Smooth muscle cell (in vitro differentiated cells): Measurements from ENCODE around the gene OSBPL3. TPM values are rescaled to one million over a fixed set of nuclear protein-coding genes. Genes with fewer than 3 reads are reported as not detected.

ENCODE experiments used
- DNase-seq: peaks from one replicate; lab custom pipeline; 2025; ENCODE audit not compliant: unreplicated experiment; lab: John Stamatoyannopoulos, UW
- H2AFZ ChIP-seq: fragments of 200-600 bp; sonication (generic); 2 replicates; pipeline ENCODE4 v1.6.0; 2016; ENCODE audit warnings: antibody characterized with exemption, low read depth, mild to moderate bottlenecking
- H3F3A ChIP-seq: fragments of 200-600 bp; sonication (generic); 2 replicates; pipeline ENCODE4 v1.6.0; 2017; ENCODE audit warnings: antibody characterized with exemption, low read depth
- H3K27ac ChIP-seq: fragments of 200-600 bp; sonication (generic); 2 replicates; pipeline ENCODE4 v1.5.1; 2016; ENCODE audit warnings: low read depth, mild to moderate bottlenecking
- H3K27me3 ChIP-seq: fragments of 200-600 bp; sonication (generic); 2 replicates; pipeline ENCODE4 v1.6.1; 2016; ENCODE audit warnings: low read depth, mild to moderate bottlenecking
- H3K36me3 ChIP-seq: fragments of 200-600 bp; sonication (generic); 2 replicates; pipeline ENCODE4 v1.5.1; 2016; ENCODE audit warnings: low read depth
- H3K4me1 ChIP-seq: fragments of 200-600 bp; sonication (generic); 2 replicates; pipeline ENCODE4 v1.5.1; 2016; ENCODE audit warnings: low read depth
- H3K4me2 ChIP-seq: fragments of 200-600 bp; sonication (generic); 2 replicates; pipeline ENCODE4 v1.6.0; 2016; ENCODE audit warnings: mild to moderate bottlenecking
- H3K4me3 ChIP-seq: fragments of 200-600 bp; sonication (generic); 2 replicates; pipeline ENCODE4 v1.5.1; 2016; ENCODE audit warnings: mild to moderate bottlenecking
- H3K79me2 ChIP-seq: fragments of 200-600 bp; sonication (generic); 2 replicates; pipeline ENCODE4 v1.6.0; 2016; ENCODE audit warnings: low read depth, mild to moderate bottlenecking
- H3K9ac ChIP-seq: fragments of 200-600 bp; sonication (generic); 2 replicates; pipeline ENCODE4 v1.6.0; 2016; ENCODE audit warnings: low read depth
- H3K9me3 ChIP-seq: fragments of 200-600 bp; sonication (generic); replicated peaks from 2 replicates; pipeline ENCODE4 v1.5.1; 2016; ENCODE audit warnings: low read depth
- H4K20me1 ChIP-seq: fragments of 200-600 bp; sonication (generic); 2 replicates; pipeline ENCODE4 v1.6.0; 2016; ENCODE audit warnings: low read depth
- WGBS: methylation state at CpG from one replicate; pipeline ENCODE4 v1.1.7; 2016; ENCODE audit warnings: low lambda C conversion rate; 5-methylcytosine and 5-hydroxymethylcytosine counted together
- polyA plus RNA-seq: library from polyadenylated mRNA; unstranded; fragments of >200 nt; fragmentation: Nextera tagmentation; extraction: Ambion mirVana; gene quantifications from 2 replicates; pipeline ENCODE4 v1.2.1, GENCODE V29; 2016
- total RNA-seq: library from RNA; depleted of rRNA; stranded (reverse); fragments of >200 nt; gene quantifications from 2 replicates; pipeline ENCODE4 v1.2.3, GENCODE V29; 2014
- TF ChIP-seq, protein P1 (sequence below): fragments of 200-600 bp; sonication (generic); IDR thresholded peaks from 2 replicates; pipeline ENCODE4 v1.5.1; 2017; ENCODE audit warnings: borderline replicate concordance, mild to moderate bottlenecking, antibody characterized with exemption; ENCODE audit not compliant: insufficient read depth, poor library complexity, severe bottlenecking

OSBPL3 gene
- total and polyA plus RNA-seq, 2 experiments from 2014 or later = 6.2 to 16.3 TPM

DNA sequence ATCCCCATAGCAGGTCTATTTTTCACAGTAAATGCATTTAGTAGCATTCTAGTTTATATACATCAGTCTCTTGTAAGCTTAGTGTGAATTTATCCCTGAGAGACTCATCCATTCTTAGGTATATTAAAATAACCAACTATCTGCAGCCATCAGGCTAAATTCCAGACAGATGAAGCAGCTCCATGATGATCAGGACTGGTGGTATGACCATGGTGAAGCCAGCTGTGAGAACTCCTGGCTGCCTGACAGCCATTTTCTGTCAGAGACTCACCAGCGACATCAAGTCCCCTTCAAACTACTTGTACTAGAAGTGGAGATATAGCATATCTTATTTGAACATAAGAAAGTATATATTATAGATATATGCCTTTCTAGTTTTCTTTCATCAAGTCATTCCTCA, 152.4 kb downstream of the OSBPL3 start:
- Histone ChIP-seq H3K4me3 (no peak overlapping the region), H2AFZ (no peak overlapping the region), H3K9me3 (no peaks in the 10 kb centered on the region), H3K27ac (peak overlapping the region; percentile 83), H3K4me1 (peaks cover 12% of the 10 kb centered on the region), H3F3A (peaks cover 25% of the 10 kb centered on the region), H4K20me1 (no peaks in the 10 kb centered on the region), H3K27me3 (no peaks in the 10 kb centered on the region), H3K79me2 (no peaks in the 10 kb centered on the region), H3K4me2 (peak overlapping the region; percentile 34), H3K36me3 (no peaks in the 10 kb centered on the region), H3K9ac (peak overlapping the region; percentile 35)
- DNase-seq = no peak
- TF ChIP-seq, protein P1, sequence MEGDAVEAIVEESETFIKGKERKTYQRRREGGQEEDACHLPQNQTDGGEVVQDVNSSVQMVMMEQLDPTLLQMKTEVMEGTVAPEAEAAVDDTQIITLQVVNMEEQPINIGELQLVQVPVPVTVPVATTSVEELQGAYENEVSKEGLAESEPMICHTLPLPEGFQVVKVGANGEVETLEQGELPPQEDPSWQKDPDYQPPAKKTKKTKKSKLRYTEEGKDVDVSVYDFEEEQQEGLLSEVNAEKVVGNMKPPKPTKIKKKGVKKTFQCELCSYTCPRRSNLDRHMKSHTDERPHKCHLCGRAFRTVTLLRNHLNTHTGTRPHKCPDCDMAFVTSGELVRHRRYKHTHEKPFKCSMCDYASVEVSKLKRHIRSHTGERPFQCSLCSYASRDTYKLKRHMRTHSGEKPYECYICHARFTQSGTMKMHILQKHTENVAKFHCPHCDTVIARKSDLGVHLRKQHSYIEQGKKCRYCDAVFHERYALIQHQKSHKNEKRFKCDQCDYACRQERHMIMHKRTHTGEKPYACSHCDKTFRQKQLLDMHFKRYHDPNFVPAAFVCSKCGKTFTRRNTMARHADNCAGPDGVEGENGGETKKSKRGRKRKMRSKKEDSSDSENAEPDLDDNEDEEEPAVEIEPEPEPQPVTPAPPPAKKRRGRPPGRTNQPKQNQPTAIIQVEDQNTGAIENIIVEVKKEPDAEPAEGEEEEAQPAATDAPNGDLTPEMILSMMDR = no peak
- WGBS = 86% methylated on average over 1 of the region's 1 CpG

DNA sequence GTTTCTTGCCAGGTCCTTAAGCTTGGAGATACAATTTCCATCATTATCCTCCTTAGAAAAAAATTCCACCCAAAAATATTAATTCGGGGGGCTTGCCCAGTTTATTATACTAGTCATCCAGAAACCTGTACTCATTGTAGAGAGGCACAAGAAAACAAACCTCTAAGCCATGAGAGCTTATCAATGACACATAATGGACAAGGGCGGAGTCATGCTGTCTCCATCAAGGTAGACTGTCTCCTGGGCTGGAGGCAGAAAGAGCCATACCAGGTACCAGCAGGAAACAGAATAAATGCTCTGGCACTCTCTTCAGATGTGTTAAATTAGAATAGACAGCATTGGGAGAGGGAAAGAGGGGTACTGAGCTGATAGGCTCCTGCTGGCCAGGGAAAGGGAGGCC, 153.0 kb downstream of the OSBPL3 start:
- peaks cover 25% of the 10 kb centered on the region for H3F3A ChIP-seq
- H3K4me1 ChIP-seq = peaks cover 12% of the 10 kb centered on the region
- no peaks in the 10 kb centered on the region for H4K20me1 ChIP-seq
- TF ChIP-seq, protein P1 = no peak
- H3K4me2 ChIP-seq = peak overlapping the region; percentile 34
- no peaks in the 10 kb centered on the region for H3K79me2 ChIP-seq
- H3K9me3 ChIP-seq = no peaks in the 10 kb centered on the region
- no peaks in the 10 kb centered on the region for H3K36me3 ChIP-seq
- H3K27ac ChIP-seq = peak overlapping the region; percentile 83
- no peak overlapping the region for H2AFZ ChIP-seq
- DNase-seq = no peak
- WGBS = 100% methylated on average over 2 of the region's 2 CpGs
- H3K9ac ChIP-seq = peak overlapping the region; percentile 35
- no peak overlapping the region for H3K4me3 ChIP-seq
- H3K27me3 ChIP-seq = no peaks in the 10 kb centered on the region

DNA sequence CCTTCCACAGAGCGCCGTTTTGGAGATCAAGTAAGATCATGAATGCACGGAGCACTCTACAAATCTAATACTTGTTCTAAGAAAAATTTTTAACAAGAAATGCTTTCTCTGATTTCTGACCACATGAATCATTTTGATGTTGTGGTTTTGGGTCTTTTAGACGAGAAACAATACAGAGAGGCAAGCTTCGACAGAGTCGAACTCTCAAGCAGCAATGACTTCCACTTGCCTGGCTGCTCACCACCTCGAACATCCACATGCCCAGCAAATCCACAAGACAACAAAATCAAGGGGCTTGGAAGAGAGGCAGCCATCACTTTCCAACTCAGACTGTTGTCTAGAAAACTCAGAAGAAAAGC, 153.3 kb downstream of the OSBPL3 start:
- no peaks in the 10 kb centered on the region for H3K36me3 ChIP-seq
- no peak overlapping the region for H2AFZ ChIP-seq
- peaks cover 25% of the 10 kb centered on the region for H3F3A ChIP-seq
- no peaks in the 10 kb centered on the region for H3K27me3 ChIP-seq
- no peak for DNase-seq
- no peaks in the 10 kb centered on the region for H4K20me1 ChIP-seq
- WGBS = 45% methylated on average over 7 of the region's 7 CpGs
- H3K4me2 ChIP-seq = peak overlapping the region; percentile 34
- H3K4me3 ChIP-seq = no peak overlapping the region
- H3K79me2 ChIP-seq = no peaks in the 10 kb centered on the region
- H3K9ac ChIP-seq = no peak overlapping the region
- H3K27ac ChIP-seq = peak overlapping the region; percentile 83
- H3K4me1 ChIP-seq = peaks cover 12% of the 10 kb centered on the region
- TF ChIP-seq, protein P1 = no peak
- H3K9me3 ChIP-seq = no peaks in the 10 kb centered on the region

DNA sequence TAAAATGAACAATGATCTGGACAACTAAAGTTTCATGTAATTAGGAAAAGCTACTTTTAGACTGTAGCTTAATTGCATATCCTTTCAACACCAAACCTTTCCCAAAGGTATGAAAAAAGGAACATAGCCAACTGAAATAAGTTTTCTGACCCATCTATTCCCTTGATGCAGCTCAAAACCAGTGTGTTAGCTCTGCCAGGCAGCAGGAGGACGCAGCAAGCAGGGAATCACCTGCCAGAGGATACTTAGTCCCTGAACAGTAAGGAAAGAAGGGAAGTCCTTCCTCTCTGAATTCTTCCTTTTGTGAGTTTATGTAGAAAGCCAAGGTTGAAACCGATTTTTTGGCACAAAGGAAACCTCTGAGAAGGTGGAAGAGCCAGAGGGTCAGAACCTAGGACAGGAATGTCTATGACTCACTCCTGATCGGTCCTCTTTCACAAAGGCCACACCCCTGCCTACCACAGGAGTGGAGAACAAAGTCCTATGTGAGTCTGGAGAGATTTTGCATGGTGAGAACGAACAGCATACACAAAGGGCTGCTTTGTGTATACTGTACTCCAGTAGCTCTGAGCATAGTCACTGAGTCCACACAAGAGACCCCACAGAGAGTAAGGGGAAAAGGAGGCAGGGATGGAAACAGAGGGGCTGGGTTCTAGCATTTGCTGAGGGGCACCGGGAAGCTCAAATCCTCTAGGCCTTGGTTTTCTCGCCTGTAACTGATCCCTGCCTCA, 153.9 kb downstream of the OSBPL3 start:
- Histone ChIP-seq H3K27ac (peak overlapping the region; percentile 83), H3K36me3 (no peaks in the 10 kb centered on the region), H3K4me1 (peaks cover 15% of the 10 kb centered on the region), H4K20me1 (no peaks in the 10 kb centered on the region), H3K9me3 (no peaks in the 10 kb centered on the region), H3K4me3 (no peak overlapping the region), H3K79me2 (no peaks in the 10 kb centered on the region), H3K27me3 (no peaks in the 10 kb centered on the region), H3K4me2 (peak overlapping the region; percentile 60), H2AFZ (no peak overlapping the region), H3F3A (peaks cover 26% of the 10 kb centered on the region), H3K9ac (no peak overlapping the region)
- TF ChIP-seq, protein P1 = no peak
- DNase-seq = no peak
- 58% methylated on average over 6 of the region's 6 CpGs for WGBS
